K562 (cell line): ENCODE results near the gene GRIK5. TPM values are rescaled to one million over a fixed set of nuclear protein-coding genes. Genes with fewer than 3 reads are reported as not detected.
A peak's percentile ranks its signal among the peaks of the same experiment; 100 is the strongest.

Experiments
- C11orf30 ChIP-seq: fragments of 450-650 bp; IDR thresholded peaks from 2 replicates; pipeline ENCODE4 v1.6.1; 2016; ENCODE audit warnings: low read depth, mild to moderate bottlenecking
- ETV5 ChIP-seq: sonication (generic); formaldehyde crosslinking; IDR thresholded peaks from 2 replicates; pipeline ENCODE4 v1.4.0; 2020; ENCODE audit warnings: low read depth, mild to moderate bottlenecking, missing genetic modification reagents
- FOXK1 ChIP-seq: sonication (generic); formaldehyde crosslinking; IDR thresholded peaks from 2 replicates; pipeline ENCODE4 v1.8.0; 2022; ENCODE audit warnings: missing genetic modification reagents, mild to moderate bottlenecking, borderline replicate concordance
- FOXO4 ChIP-seq: fragments of 450-650 bp; formaldehyde crosslinking; IDR thresholded peaks from 2 replicates; pipeline ENCODE4 v1.4.0; 2020; ENCODE audit warnings: mild to moderate bottlenecking, moderate library complexity
- HDAC6 ChIP-seq: IDR thresholded peaks from 2 replicates; pipeline ENCODE4 v1.6.1; 2012; ENCODE audit warnings: low read depth, mild to moderate bottlenecking, control low read depth, inconsistent platforms, low read length, moderate library complexity
- MAFK ChIP-seq: IDR thresholded peaks from 2 replicates; pipeline ENCODE4 v1.6.1; 2011; ENCODE audit warnings: low read length, improper control_type of control experiment
- MEIS2 ChIP-seq: fragments of 450-650 bp; IDR thresholded peaks from 2 replicates; pipeline ENCODE4 v1.6.1; 2014; ENCODE audit warnings: mild to moderate bottlenecking; ENCODE audit not compliant: partially characterized antibody
- PHF20 ChIP-seq: fragments of 450-650 bp; IDR thresholded peaks from 2 replicates; pipeline ENCODE4 v1.6.1; 2018; ENCODE audit not compliant: partially characterized antibody
- PKNOX1 ChIP-seq: fragments of 450-650 bp; IDR thresholded peaks from 2 replicates; pipeline ENCODE4 v1.6.1; 2016
- RBM17 ChIP-seq: fragments of 200-400 bp; formaldehyde crosslinking; IDR thresholded peaks from 2 replicates; pipeline ENCODE4 v1.6.1; 2017; ENCODE audit warnings: low read depth, mild to moderate bottlenecking, low read length, borderline replicate concordance
- RBM39 ChIP-seq: fragments of 200-400 bp; formaldehyde crosslinking; optimal IDR thresholded peaks from 2 replicates; pipeline ENCODE3; 2018; ENCODE audit warnings: low read depth, low read length
- SMARCA4 ChIP-seq: fragments of 450-650 bp; IDR thresholded peaks from 2 replicates; pipeline ENCODE4 v1.6.1; 2016
- SMARCC2 ChIP-seq: fragments of 450-650 bp; IDR thresholded peaks from 2 replicates; pipeline ENCODE4 v1.6.1; 2017; ENCODE audit warnings: antibody characterized with exemption, moderate library complexity, mild to moderate bottlenecking, low read depth
- TCF15 ChIP-seq: fragments of 250-450 bp; sonication (Bioruptor Pico); IDR thresholded peaks from 2 replicates; pipeline ENCODE4 v1.8.0; 2022; ENCODE audit warnings: moderate library complexity, mild to moderate bottlenecking, inconsistent platforms
- TEAD4 ChIP-seq, 2 experiments: sonication (generic) in 1 of 2; formaldehyde crosslinking in 1 of 2; IDR thresholded peaks; 2 replicates each; pipeline versions ENCODE4 v1.6.1 to v1.8.0; 2012 to 2022; ENCODE audit warnings: borderline replicate concordance in 1 of 2, inconsistent platforms in 1 of 2, low read length in 1 of 2, mild to moderate bottlenecking in 1 of 2, missing genetic modification reagents in 1 of 2
- TFAP4 ChIP-seq: sonication (generic); formaldehyde crosslinking; IDR thresholded peaks from 2 replicates; pipeline ENCODE4 v1.8.0; 2022; ENCODE audit warnings: missing genetic modification reagents, mild to moderate bottlenecking, moderate library complexity, borderline replicate concordance
- ZKSCAN1 ChIP-seq: fragments of 150-350 bp; IDR thresholded peaks from 2 replicates; pipeline ENCODE4 v1.6.1; 2016; ENCODE audit warnings: low read depth, low read length
- ZNF146 ChIP-seq: IDR thresholded peaks from one replicate; pipeline ENCODE4 v1.6.1; 2018; ENCODE audit warnings: missing compliant biosample characterization; ENCODE audit not compliant: unreplicated experiment
- polyA plus RNA-seq, 8 experiments: library from polyadenylated mRNA; depleted of rRNA in 4 of 8; stranded (reverse) in 5 of 8; unstranded in 3 of 8; fragments of >200 nt; fragmentation: Nextera tagmentation in 2 of 8; fragmentation: Illumina TruSeq in 1 of 8; extraction: Ambion mirVana in 2 of 8; extraction: Trizol in 1 of 8; gene quantifications; 2 replicates each; pipeline versions ENCODE4 v1.2.1 to v1.2.3, GENCODE V29; 2011 to 2014; ENCODE audit warnings: inconsistent platforms in 1 of 8, missing spikeins in 1 of 8
- total RNA-seq, 7 experiments: library from RNA; depleted of rRNA in 6 of 7; stranded (reverse); fragments of >200 nt in 6 of 7; fragmentation: Illumina TruSeq in 2 of 7; extraction: Trizol in 2 of 7; gene quantifications; 2 replicates each; pipeline versions ENCODE4 v1.2.1 to v1.2.3, GENCODE V29; 2011 to 2021; ENCODE audit warnings: low replicate concordance in 1 of 7
- TF ChIP-seq, protein P1 (sequence below): fragments of 250-450 bp; sonication (Bioruptor Pico); IDR thresholded peaks from 2 replicates; pipeline ENCODE4 v1.5.0; 2021; ENCODE audit warnings: mild to moderate bottlenecking, borderline replicate concordance

The GRIK5 gene
- total and polyA plus RNA-seq, 9 of the 15 experiments (the other 6 are each of a cell fraction or from before 2014, with no cell fraction given): 0.04 to 0.55 (median 0.27) TPM; not detected in 2

DNA sequence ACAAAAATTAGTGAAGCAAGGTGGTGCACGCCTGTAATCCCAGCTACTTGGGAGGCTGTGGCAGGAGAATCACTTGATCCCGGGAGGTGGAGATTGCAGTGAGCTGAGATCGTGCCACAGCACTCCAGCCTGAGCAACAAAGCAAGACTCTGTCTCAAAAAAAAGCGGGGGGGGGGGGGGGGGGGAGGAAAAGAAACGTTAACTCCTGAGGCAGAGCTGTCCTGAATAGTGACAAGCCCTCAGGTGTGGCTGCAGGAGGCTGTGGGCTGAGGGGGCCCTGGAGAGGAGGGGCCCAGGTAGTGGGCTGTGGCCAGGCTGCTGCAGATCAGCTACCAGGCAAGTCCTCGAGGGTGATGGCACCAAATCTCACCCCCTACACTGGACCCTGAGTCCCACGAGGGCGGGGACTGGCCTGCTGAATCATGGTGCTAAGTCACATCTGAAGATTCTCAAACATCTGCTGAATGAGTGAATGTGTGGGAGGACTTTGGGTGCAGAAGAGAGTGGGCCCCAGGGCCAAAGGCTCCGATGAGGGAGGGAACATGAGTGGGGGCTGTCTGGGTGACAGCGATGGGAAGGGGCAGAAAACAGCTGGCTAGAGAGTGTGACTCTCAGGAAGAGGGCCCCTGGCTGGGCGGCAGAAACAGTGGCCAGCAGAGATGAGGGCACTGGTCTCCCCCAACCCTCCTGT is 51.4 kb downstream of the GRIK5 start (continued):
- TF ChIP-seq FOXK1: no peak
- no peak for TF ChIP-seq ETV5 (CRISPR knock-in tag)
- peak; percentile 77 for TF ChIP-seq MAFK
- 0 out of 2 replicates have a peak, but pooled peaks have one; percentile 44 for TF ChIP-seq SMARCC2
- TF ChIP-seq RBM17: no peak
- no peak for TF ChIP-seq ZKSCAN1
- peak; percentile 73 for TF ChIP-seq SMARCA4
- TF ChIP-seq, protein P1, sequence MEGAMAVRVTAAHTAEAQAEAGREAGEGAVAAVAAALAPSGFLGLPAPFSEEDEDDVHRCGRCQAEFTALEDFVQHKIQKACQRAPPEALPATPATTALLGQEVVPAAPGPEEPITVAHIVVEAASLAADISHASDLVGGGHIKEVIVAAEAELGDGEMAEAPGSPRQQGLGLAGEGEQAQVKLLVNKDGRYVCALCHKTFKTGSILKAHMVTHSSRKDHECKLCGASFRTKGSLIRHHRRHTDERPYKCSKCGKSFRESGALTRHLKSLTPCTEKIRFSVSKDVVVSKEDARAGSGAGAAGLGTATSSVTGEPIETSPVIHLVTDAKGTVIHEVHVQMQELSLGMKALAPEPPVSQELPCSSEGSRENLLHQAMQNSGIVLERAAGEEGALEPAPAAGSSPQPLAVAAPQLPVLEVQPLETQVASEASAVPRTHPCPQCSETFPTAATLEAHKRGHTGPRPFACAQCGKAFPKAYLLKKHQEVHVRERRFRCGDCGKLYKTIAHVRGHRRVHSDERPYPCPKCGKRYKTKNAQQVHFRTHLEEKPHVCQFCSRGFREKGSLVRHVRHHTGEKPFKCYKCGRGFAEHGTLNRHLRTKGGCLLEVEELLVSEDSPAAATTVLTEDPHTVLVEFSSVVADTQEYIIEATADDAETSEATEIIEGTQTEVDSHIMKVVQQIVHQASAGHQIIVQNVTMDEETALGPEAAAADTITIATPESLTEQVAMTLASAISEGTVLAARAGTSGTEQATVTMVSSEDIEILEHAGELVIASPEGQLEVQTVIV (CRISPR knock-in tag): no peak
- TF ChIP-seq ZNF146 (CRISPR knock-in tag): no peak
- peak; percentile 77; the same call in 1 of the 2 replicates for TF ChIP-seq TFAP4 (CRISPR knock-in tag)
- TF ChIP-seq C11orf30: peak; percentile 94
- peak; percentile 52 for TF ChIP-seq MEIS2
- TF ChIP-seq TCF15 (CRISPR knock-in tag): no peak
- no peak for TF ChIP-seq PHF20
- peak; percentile 41; the same call in 1 of the 2 replicates for TF ChIP-seq TEAD4 (IDR thresholded peaks at IDR 0.05; ENCODE audit: low read length)
- TF ChIP-seq TEAD4 (CRISPR knock-in tag; IDR thresholded peaks at IDR 0.05; ENCODE audit: borderline replicate concordance): no peak
- TF ChIP-seq FOXO4 (CRISPR knock-in tag): no peak
- peak; percentile 52 for TF ChIP-seq PKNOX1
- no peak for TF ChIP-seq RBM39
- no peak for TF ChIP-seq HDAC6
